ENCODE measurements around the gene SSR4.

Gene SSR4

GRCh38 chrX:153829799-153830639, 35.6 kb downstream of the SSR4 start, which contains the start of gene PDZD4:
Gene PDZD4 (minus strand): TSS chrX:153830544. CDS start chrX:153830298, 246 bp downstream.
- TF ChIP-seq CTCF (IDR thresholded peaks at IDR 0.05; ENCODE audit: low read depth, low read length, poor library complexity, severe bottlenecking) (no peak), EZH2phosphoT487 (IDR thresholded peaks at IDR 0.05; ENCODE audit: borderline replicate concordance, low read length) (no peak)
- H3K4me3 ChIP-seq (ENCODE audit: low read length) = no peak within 1 kb of the TSS
- peaks cover 11% of the 10 kb centered on the region for H3K27me3 ChIP-seq (ENCODE audit: control insufficient read depth, low read length)
- no peaks in the 10 kb centered on the region for H4K20me1 ChIP-seq (ENCODE audit: control insufficient read depth, insufficient read depth, low read depth, low read length)
- H3K79me2 ChIP-seq (ENCODE audit: control insufficient read depth, low read length) = no peaks in the 10 kb centered on the region
- H3K4me1 ChIP-seq (ENCODE audit: control insufficient read depth, low read length) = no peaks in the 10 kb centered on the region
- H3K4me2 ChIP-seq (ENCODE audit: low read length) = no peak within 1 kb of the TSS
- H3F3A ChIP-seq (ENCODE audit: control insufficient read depth, insufficient read depth) = no peaks in the 10 kb centered on the region
- H3K9me3 ChIP-seq (ENCODE audit: control insufficient read depth, insufficient read depth, low read length) = no peaks in the 10 kb centered on the region
- no peaks in the 10 kb centered on the region for H3K36me3 ChIP-seq (ENCODE audit: control insufficient read depth, low read length)
- no peaks in the 10 kb centered on the region for H3K9me2 ChIP-seq (replicated peaks; ENCODE audit: control insufficient read depth, low read length)
- no peak within 1 kb of the TSS for H3K27ac ChIP-seq (ENCODE audit: low read depth, low read length)

GRCh38 chrX:153830640-153831428, 36.4 kb downstream of the SSR4 start:
- Histone ChIP-seq H3K9me2 (replicated peaks; ENCODE audit: control insufficient read depth, low read length) (no peaks in the 10 kb centered on the region), H4K20me1 (ENCODE audit: control insufficient read depth, insufficient read depth, low read depth, low read length) (no peaks in the 10 kb centered on the region), H3K4me1 (ENCODE audit: control insufficient read depth, low read length) (no peaks in the 10 kb centered on the region), H3K4me3 (ENCODE audit: low read length) (no peak overlapping the region), H3K4me2 (ENCODE audit: low read length) (no peak overlapping the region), H3K27me3 (ENCODE audit: control insufficient read depth, low read length) (peaks cover 11% of the 10 kb centered on the region), H3K27ac (ENCODE audit: low read depth, low read length) (no peak overlapping the region), H3F3A (ENCODE audit: control insufficient read depth, insufficient read depth) (no peaks in the 10 kb centered on the region), H3K9me3 (ENCODE audit: control insufficient read depth, insufficient read depth, low read length) (no peaks in the 10 kb centered on the region), H3K36me3 (ENCODE audit: control insufficient read depth, low read length) (no peaks in the 10 kb centered on the region), H3K79me2 (ENCODE audit: control insufficient read depth, low read length) (no peaks in the 10 kb centered on the region)
- no peak for TF ChIP-seq EZH2phosphoT487 (IDR thresholded peaks at IDR 0.05; ENCODE audit: borderline replicate concordance, low read length)
- TF ChIP-seq CTCF (IDR thresholded peaks at IDR 0.05; ENCODE audit: low read depth, low read length, poor library complexity, severe bottlenecking) = no peak

- Histone ChIP-seq H3K9me3 (ENCODE audit: control insufficient read depth, insufficient read depth, low read length) (no peaks in the 10 kb centered on the region), H3K79me2 (ENCODE audit: control insufficient read depth, low read length) (no peaks in the 10 kb centered on the region), H3K27me3 (ENCODE audit: control insufficient read depth, low read length) (peaks cover 11% of the 10 kb centered on the region), H3K9me2 (replicated peaks; ENCODE audit: control insufficient read depth, low read length) (no peaks in the 10 kb centered on the region), H3K4me2 (ENCODE audit: low read length) (no peak overlapping the region), H4K20me1 (ENCODE audit: control insufficient read depth, insufficient read depth, low read depth, low read length) (no peaks in the 10 kb centered on the region), H3F3A (ENCODE audit: control insufficient read depth, insufficient read depth) (no peaks in the 10 kb centered on the region), H3K36me3 (ENCODE audit: control insufficient read depth, low read length) (no peaks in the 10 kb centered on the region), H3K4me3 (ENCODE audit: low read length) (no peak overlapping the region), H3K4me1 (ENCODE audit: control insufficient read depth, low read length) (no peaks in the 10 kb centered on the region), H3K27ac (ENCODE audit: low read depth, low read length) (no peak overlapping the region)
- TF ChIP-seq EZH2phosphoT487 (IDR thresholded peaks at IDR 0.05; ENCODE audit: borderline replicate concordance, low read length) (no peak), CTCF (IDR thresholded peaks at IDR 0.05; ENCODE audit: low read depth, low read length, poor library complexity, severe bottlenecking) (no peak)
These were observed 37.1 kb downstream of the SSR4 start for GRCh38 chrX:153831429-153832150.

All from DOHH2 (cell line).